ENCODE measurements around the gene GRIN1. TPM values are rescaled to one million over a fixed set of nuclear protein-coding genes. Genes with fewer than 3 reads are reported as not detected.

GRIN1 gene
- polyA plus RNA-seq, 3 donors from 2014 or later, result not detected

Other genes with a start within 250 kb of the GRIN1 start
- gene FBXW5, start 194.4 kb upstream of the GRIN1 start, polyA plus RNA-seq, result 100 to 1,000 TPM; 120 to 211 (median 120) TPM
- 1 to 10 TPM; 1.7 to 5.1 (median 2.1) TPM for gene C8G, start 193.9 kb upstream of the GRIN1 start, polyA plus RNA-seq
- not detected for gene LCN12, start 186.9 kb upstream of the GRIN1 start, polyA plus RNA-seq
- gene PTGDS, start 161.7 kb upstream of the GRIN1 start, polyA plus RNA-seq, result 100 to 1,000 TPM in 2 of 3 donors, 10 to 100 TPM in 1; 93.2 to 201 (median 164) TPM
- gene LCNL1, start 156.2 kb upstream of the GRIN1 start, polyA plus RNA-seq, result not detected
- 100 to 1,000 TPM; 135 to 207 (median 182) TPM for gene PAXX, start 146.7 kb upstream of the GRIN1 start, polyA plus RNA-seq
- 100 to 1,000 TPM; 673 to 911 (median 762) TPM for gene CLIC3, start 142.6 kb upstream of the GRIN1 start, polyA plus RNA-seq
- gene ABCA2, start 110.9 kb upstream of the GRIN1 start, polyA plus RNA-seq, result 10 to 100 TPM in 1 of 3 donors, 1 to 10 TPM in 2; 2.2 to 34.5 (median 6.3) TPM
- 10 to 100 TPM; 20.6 to 33.0 (median 25.6) TPM for gene FUT7, start 107.1 kb upstream of the GRIN1 start, polyA plus RNA-seq
- 1 to 10 TPM in 2 of 3 donors, under 1 TPM in 1; 0.36 to 1.4 (median 1.1) TPM for gene NPDC1, start 93.0 kb upstream of the GRIN1 start, polyA plus RNA-seq
- not detected for gene ENTPD2, start 85.1 kb upstream of the GRIN1 start, polyA plus RNA-seq
- under 1 TPM; 0.06 to 0.95 (median 0.39) TPM for gene SAPCD2, start 68.6 kb upstream of the GRIN1 start, polyA plus RNA-seq
- 1 to 10 TPM; 1.3 to 1.4 (median 1.4) TPM for gene UAP1L1, start 61.6 kb upstream of the GRIN1 start, polyA plus RNA-seq
- gene MAN1B1, start 52.2 kb upstream of the GRIN1 start, polyA plus RNA-seq, result 10 to 100 TPM; 59.7 to 71.8 (median 66.1) TPM
- 100 to 1,000 TPM; 136 to 176 (median 168) TPM for gene DPP7, start 24.4 kb upstream of the GRIN1 start, polyA plus RNA-seq
- 1 to 10 TPM in 1 of 3 donors, under 1 TPM in 1, not detected in 1; 0.22 to 2.1 TPM for gene LRRC26, start 30.9 kb downstream of the GRIN1 start, polyA plus RNA-seq
- gene TMEM210, start 32.9 kb downstream of the GRIN1 start, polyA plus RNA-seq, result not detected
- 1 to 10 TPM; 4.2 to 7.0 (median 5.3) TPM for gene ANAPC2, start 49.4 kb downstream of the GRIN1 start, polyA plus RNA-seq
- 100 to 1,000 TPM; 164 to 191 (median 181) TPM for gene SSNA1, start 49.5 kb downstream of the GRIN1 start, polyA plus RNA-seq
- gene TPRN, start 61.6 kb downstream of the GRIN1 start, polyA plus RNA-seq, result 1 to 10 TPM in 1 of 3 donors, under 1 TPM in 2; 0.11 to 1.1 (median 0.60) TPM
- 100 to 1,000 TPM; 131 to 169 (median 142) TPM for gene TMEM203, start 66.5 kb downstream of the GRIN1 start, polyA plus RNA-seq
- 10 to 100 TPM in 1 of 3 donors, 1 to 10 TPM in 2; 1.7 to 10.3 (median 4.2) TPM for gene NDOR1, start 66.5 kb downstream of the GRIN1 start, polyA plus RNA-seq
- gene RNF208, start 83.1 kb downstream of the GRIN1 start, polyA plus RNA-seq, result not detected
- under 1 TPM in 1 of 3 donors, not detected in 2; 0.19 TPM for gene CYSRT1, start 86.0 kb downstream of the GRIN1 start, polyA plus RNA-seq
- gene RNF224, start 88.3 kb downstream of the GRIN1 start, polyA plus RNA-seq, result not detected
- not detected for gene SLC34A3, start 91.7 kb downstream of the GRIN1 start, polyA plus RNA-seq
- 10 to 100 TPM; 60.8 to 98.2 (median 71.9) TPM for gene TUBB4B, start 102.1 kb downstream of the GRIN1 start, polyA plus RNA-seq
- gene STPG3, start 112.1 kb downstream of the GRIN1 start, polyA plus RNA-seq, result not detected
- gene NELFB, start 116.2 kb downstream of the GRIN1 start, polyA plus RNA-seq, result 10 to 100 TPM; 25.0 to 36.8 (median 34.6) TPM
- 10 to 100 TPM in 1 of 3 donors, 1 to 10 TPM in 2; 4.9 to 13.9 (median 7.2) TPM for gene TOR4A, start 138.6 kb downstream of the GRIN1 start, polyA plus RNA-seq
- under 1 TPM in 1 of 3 donors, not detected in 2; 0.14 TPM for gene NRARP, start 163.1 kb downstream of the GRIN1 start, polyA plus RNA-seq

All from immature natural killer cell (primary cell).